GM23338 (cell line): Measurements from ENCODE around the gene RASGRP1. TPM values are rescaled to one million over a fixed set of nuclear protein-coding genes. Genes with fewer than 3 reads are reported as not detected.

Experiments used
- ATAC-seq: fragments of 200-7000 bp; cut with Tn5 transposase; 3 replicates; pipeline ENCODE4 v1.9.1; 2020
- DNase-seq: peaks from one replicate; pipeline ENCODE4 v3.0.0-alpha.2; 2015; ENCODE audit warnings: low spot score
- H2AFZ ChIP-seq: fragments of 200-600 bp; sonication (generic); 2 replicates; pipeline ENCODE4 v1.8.0; 2016; ENCODE audit warnings: antibody characterized with exemption, mild to moderate bottlenecking, moderate library complexity
- H3F3A ChIP-seq: fragments of 200-600 bp; sonication (generic); replicated peaks from 2 replicates; pipeline ENCODE4 v1.8.0; 2017; ENCODE audit warnings: antibody characterized with exemption, mixed run types, low read depth
- H3K27ac ChIP-seq: fragments of 200-600 bp; sonication (generic); 2 replicates; pipeline ENCODE4 v1.6.1; 2016; ENCODE audit warnings: low read depth
- H3K27me3 ChIP-seq: fragments of 200-600 bp; sonication (generic); 2 replicates; pipeline ENCODE4 v1.8.0; 2016; ENCODE audit warnings: mild to moderate bottlenecking, mixed run types, moderate library complexity; ENCODE audit not compliant: insufficient read depth
- H3K36me3 ChIP-seq: fragments of 200-600 bp; sonication (generic); 2 replicates; pipeline ENCODE4 v1.8.0; 2016; ENCODE audit warnings: mild to moderate bottlenecking; ENCODE audit not compliant: insufficient read depth
- H3K4me1 ChIP-seq: fragments of 200-600 bp; sonication (generic); 2 replicates; pipeline ENCODE4 v1.8.0; 2016; ENCODE audit warnings: mild to moderate bottlenecking, moderate library complexity; ENCODE audit not compliant: insufficient read depth
- H3K4me2 ChIP-seq: fragments of 200-600 bp; sonication (generic); 2 replicates; pipeline ENCODE4 v1.7.1; 2017; ENCODE audit warnings: mixed run types
- H3K4me3 ChIP-seq: fragments of 200-600 bp; sonication (generic); 2 replicates; pipeline ENCODE4 v1.6.1; 2016; ENCODE audit warnings: mixed run types
- H3K79me2 ChIP-seq: fragments of 200-600 bp; sonication (generic); replicated peaks from 2 replicates; pipeline ENCODE4 v1.8.0; 2017; ENCODE audit warnings: mild to moderate bottlenecking; ENCODE audit not compliant: insufficient read depth
- H3K9me2 ChIP-seq: fragments of 200-600 bp; sonication (generic); 2 replicates; pipeline ENCODE4 v1.8.0; 2017; ENCODE audit not compliant: insufficient read depth
- H4K20me1 ChIP-seq: fragments of 200-600 bp; sonication (generic); replicated peaks from 2 replicates; pipeline ENCODE4 v1.8.0; 2017; ENCODE audit warnings: mild to moderate bottlenecking; ENCODE audit not compliant: insufficient read depth
- H3K27ac Mint-ChIP-seq: 2 replicates; pipeline ENCODE4 v1.8.0; 2020; ENCODE audit warnings: inconsistent platforms, mild to moderate bottlenecking, moderate library complexity, mixed read lengths
- H3K27me3 Mint-ChIP-seq: 3 replicates; pipeline ENCODE4 v1.8.0; 2022; ENCODE audit warnings: low read depth, mild to moderate bottlenecking, moderate library complexity, mixed read lengths, inconsistent platforms; ENCODE audit not compliant: insufficient read depth, poor library complexity
- H3K36me3 Mint-ChIP-seq: 3 replicates; pipeline ENCODE4 v1.8.0; 2021; ENCODE audit warnings: low read depth, mild to moderate bottlenecking, inconsistent platforms, moderate library complexity, mixed read lengths
- H3K4me1 Mint-ChIP-seq: 3 replicates; pipeline ENCODE4 v1.8.0; 2020; ENCODE audit warnings: mild to moderate bottlenecking, inconsistent platforms, mixed read lengths
- H3K4me3 Mint-ChIP-seq: 3 replicates; pipeline ENCODE4 v1.8.0; 2021; ENCODE audit warnings: moderate library complexity, mild to moderate bottlenecking, inconsistent platforms, mixed read lengths
- H3K9me3 Mint-ChIP-seq: 3 replicates; pipeline ENCODE4 v1.8.0; 2020; ENCODE audit warnings: moderate library complexity, mild to moderate bottlenecking, inconsistent platforms, mixed read lengths
- CREB1 ChIP-seq: fragments of 250-450 bp; sonication (Bioruptor Pico); IDR thresholded peaks from 2 replicates; pipeline ENCODE4 v1.5.0; 2020; ENCODE audit warnings: low read depth, mild to moderate bottlenecking, moderate library complexity
- CTCF ChIP-seq, 2 experiments: fragments of 200-600 bp in 1 of 2; sonication (generic) in 1 of 2; conservative IDR thresholded peaks; 2 replicates each; pipeline versions ENCODE4 v1.5.1 to v1.6.1; 2016 to 2017; ENCODE audit warnings: antibody characterized with exemption in 2 of 2, low read depth in 2 of 2, mild to moderate bottlenecking in 2 of 2, moderate library complexity in 1 of 2
- ETS1 ChIP-seq: IDR thresholded peaks from 2 replicates; pipeline ENCODE4 v1.6.1; 2016; ENCODE audit warnings: antibody characterized with exemption
- EZH2 ChIP-seq: fragments of 200-600 bp; sonication (generic); IDR thresholded peaks from one replicate; pipeline ENCODE4 v1.8.0; 2017; ENCODE audit warnings: antibody characterized with exemption, mild to moderate bottlenecking, low read depth; ENCODE audit not compliant: unreplicated experiment
- EZH2phosphoT487 ChIP-seq: fragments of 200-600 bp; sonication (generic); IDR thresholded peaks from one replicate; pipeline ENCODE4 v1.8.1; 2018; ENCODE audit warnings: antibody characterized with exemption; ENCODE audit not compliant: unreplicated experiment
- JUNB ChIP-seq: IDR thresholded peaks from one replicate; pipeline ENCODE4 v1.6.1; 2016; ENCODE audit warnings: antibody characterized with exemption; ENCODE audit not compliant: unreplicated experiment
- NANOG ChIP-seq: IDR thresholded peaks from 2 replicates; pipeline ENCODE4 v1.6.1; 2016; ENCODE audit warnings: antibody characterized with exemption, borderline replicate concordance
- POLR2AphosphoS5 ChIP-seq: IDR thresholded peaks from 2 replicates; pipeline ENCODE4 v1.6.1; 2016; ENCODE audit warnings: antibody characterized with exemption, low read depth
- REST ChIP-seq: IDR thresholded peaks from one replicate; pipeline ENCODE4 v1.6.1; 2018; ENCODE audit warnings: antibody characterized with exemption; ENCODE audit not compliant: unreplicated experiment
- STAT1 ChIP-seq: IDR thresholded peaks from one replicate; pipeline ENCODE4 v1.6.1; 2016; ENCODE audit warnings: antibody characterized with exemption; ENCODE audit not compliant: unreplicated experiment
- ZNF114 ChIP-seq: fragments of 250-450 bp; sonication (Bioruptor Pico); IDR thresholded peaks from 2 replicates; pipeline ENCODE4 v1.5.0; 2020; ENCODE audit warnings: mild to moderate bottlenecking, moderate library complexity
- ZNF331 ChIP-seq: fragments of 250-450 bp; sonication (Bioruptor Pico); IDR thresholded peaks from 2 replicates; pipeline ENCODE4 v1.5.0; 2020; ENCODE audit warnings: low read depth, mild to moderate bottlenecking, moderate library complexity
- ZNF462 ChIP-seq: fragments of 250-450 bp; sonication (Bioruptor Pico); IDR thresholded peaks from 2 replicates; pipeline ENCODE4 v1.5.0; 2020; ENCODE audit warnings: mild to moderate bottlenecking, moderate library complexity
- polyA plus RNA-seq: library from polyadenylated mRNA; unstranded; fragments of >200 nt; fragmentation: Nextera tagmentation; extraction: Ambion mirVana; gene quantifications from 2 replicates; pipeline ENCODE4 v1.2.1, GENCODE V29; 2016
- total RNA-seq: library from RNA; depleted of rRNA; stranded (reverse); fragments of >200 nt; shearing (Covaris generic); gene quantifications from 2 replicates; pipeline ENCODE4 v1.2.3, GENCODE V29; 2014

Gene RASGRP1
- total and polyA plus RNA-seq, 2 experiments from 2014 or later, result 1.1 to 1.2 TPM

- DNase-seq (no peak), ATAC-seq (no peak)
- Histone ChIP-seq H3K4me2 (no peak overlapping the region), H3K4me3 (no peak overlapping the region), H2AFZ (no peak overlapping the region), H3K27me3 (no peaks in the 10 kb centered on the region), H3K36me3 (no peaks in the 10 kb centered on the region), H3F3A (no peaks in the 10 kb centered on the region), H3K9me2 (no peaks in the 10 kb centered on the region), H3K27ac (no peak overlapping the region), H3K4me1 (no peaks in the 10 kb centered on the region), H3K79me2 (no peaks in the 10 kb centered on the region), H4K20me1 (no peaks in the 10 kb centered on the region)
- no peaks in the 10 kb centered on the region for H3K9me3 Mint-ChIP-seq
- H3K27ac Mint-ChIP-seq, result no peak overlapping the region
- TF ChIP-seq ETS1 (no peak), EZH2phosphoT487 (no peak), CTCF (conservative IDR thresholded peaks at IDR 0.05; ENCODE audit: low read depth in 2 of 2) (no peak), REST (no peak), NANOG (no peak), ZNF331 (CRISPR knock-in tag) (no peak), ZNF462 (CRISPR knock-in tag) (no peak), ZNF114 (no peak), EZH2 (no peak), JUNB (no peak), POLR2AphosphoS5 (no peak), STAT1 (no peak), CREB1 (CRISPR knock-in tag) (no peak)
- no peaks in the 10 kb centered on the region for H3K27me3 Mint-ChIP-seq
- H3K4me1 Mint-ChIP-seq, result peaks cover 14% of the 10 kb centered on the region
- H3K36me3 Mint-ChIP-seq, result no peaks in the 10 kb centered on the region
- H3K4me3 Mint-ChIP-seq, result no peak overlapping the region
Observed at GRCh38 chr15:38545179-38545578, 19.4 kb downstream of the RASGRP1 start.
